KOPT-K1 (cell line): Measurements from ENCODE around the gene IAH1.
"Not testable (repeated sequence)": the region's sequence is repeated elsewhere in the genome, so short reads cannot be mapped to it uniquely, and the experiment has no call there.

Experiments
- H3K27ac ChIP-seq: fragments of 200-600 bp; sonication (generic); 2 replicates; pipeline ENCODE4 v1.5.1; 2016; ENCODE audit warnings: antibody characterized with exemption, mild to moderate bottlenecking, low read depth, low read length; ENCODE audit not compliant: poor library complexity, severe bottlenecking
- H3K36me3 ChIP-seq: fragments of 200-600 bp; sonication (generic); 2 replicates; pipeline ENCODE4 v1.5.1; 2017; ENCODE audit warnings: antibody characterized with exemption, mild to moderate bottlenecking, low read length, moderate library complexity; ENCODE audit not compliant: insufficient read depth
- H3K9me3 ChIP-seq: fragments of 200-600 bp; sonication (generic); 2 replicates; pipeline ENCODE4 v1.5.1; 2017; ENCODE audit warnings: antibody characterized with exemption, low read length, mild to moderate bottlenecking; ENCODE audit not compliant: insufficient read depth, poor library complexity, severe bottlenecking

IAH1 gene

DNA sequence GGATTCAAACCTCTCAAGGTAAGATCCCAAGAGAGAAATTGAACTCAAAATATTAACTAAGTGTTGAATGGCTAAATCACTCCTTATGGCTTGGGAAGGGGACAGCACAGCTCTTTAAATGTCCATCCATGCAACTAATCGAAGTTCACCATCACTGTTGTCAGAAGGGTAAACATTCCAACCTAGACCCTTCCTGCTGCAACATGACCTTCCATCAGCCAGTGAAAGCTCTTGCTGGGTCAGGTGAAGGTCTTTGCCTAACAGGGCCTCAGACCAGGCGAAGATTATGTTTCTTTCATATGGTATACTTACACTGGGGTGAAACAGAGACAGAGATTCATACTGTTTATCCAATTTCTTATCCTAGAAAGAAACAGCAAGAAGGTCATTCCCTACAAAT is 16.4 kb downstream of the IAH1 start:
- H3K27ac ChIP-seq: no peak overlapping the region
- H3K36me3 ChIP-seq: peaks cover 100% of the 10 kb centered on the region
- no peaks in the 10 kb centered on the region for H3K9me3 ChIP-seq

DNA sequence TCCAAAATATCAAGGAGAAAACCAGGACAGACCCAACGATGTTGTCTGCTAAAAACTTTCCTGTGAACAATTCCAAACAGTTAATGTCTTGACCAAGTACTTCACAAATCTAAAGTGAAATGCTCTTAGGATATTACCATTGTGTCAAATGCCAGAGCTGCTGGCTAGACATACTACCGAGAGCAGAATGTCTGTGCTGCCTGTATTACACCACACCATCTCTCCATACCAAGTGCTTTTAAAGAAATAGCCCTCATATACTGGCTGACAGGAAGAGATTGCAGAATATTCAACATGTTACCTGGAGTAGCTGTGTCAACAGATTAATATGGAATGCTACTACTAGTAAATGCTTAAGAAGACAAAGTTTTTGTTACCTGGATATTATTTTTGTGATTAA is 18.6 kb downstream of the IAH1 start:
- Histone ChIP-seq H3K27ac (no peak overlapping the region), H3K9me3 (no peaks in the 10 kb centered on the region), H3K36me3 (peaks cover 97% of the 10 kb centered on the region)

DNA sequence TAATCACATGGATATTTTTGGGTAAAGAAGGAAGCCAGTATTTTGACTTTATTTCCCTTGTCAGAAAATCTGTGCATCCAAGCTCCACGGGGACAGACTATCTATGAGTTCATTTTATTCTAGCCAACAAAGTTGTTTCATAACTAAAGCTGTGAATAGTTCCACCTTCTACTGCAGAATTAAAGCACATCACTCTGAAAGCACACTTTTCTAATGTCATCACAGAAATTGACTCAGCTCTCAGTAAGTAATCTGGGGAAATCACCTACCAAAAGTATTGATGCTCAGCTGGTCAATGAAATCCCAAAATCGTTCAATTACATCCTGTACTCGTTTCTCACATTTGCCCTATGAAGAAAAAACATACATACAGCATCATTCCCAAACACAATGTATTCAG is 19.1 kb downstream of the IAH1 start:
- Histone ChIP-seq H3K36me3 (peaks cover 97% of the 10 kb centered on the region), H3K27ac (no peak overlapping the region), H3K9me3 (no peaks in the 10 kb centered on the region)

DNA sequence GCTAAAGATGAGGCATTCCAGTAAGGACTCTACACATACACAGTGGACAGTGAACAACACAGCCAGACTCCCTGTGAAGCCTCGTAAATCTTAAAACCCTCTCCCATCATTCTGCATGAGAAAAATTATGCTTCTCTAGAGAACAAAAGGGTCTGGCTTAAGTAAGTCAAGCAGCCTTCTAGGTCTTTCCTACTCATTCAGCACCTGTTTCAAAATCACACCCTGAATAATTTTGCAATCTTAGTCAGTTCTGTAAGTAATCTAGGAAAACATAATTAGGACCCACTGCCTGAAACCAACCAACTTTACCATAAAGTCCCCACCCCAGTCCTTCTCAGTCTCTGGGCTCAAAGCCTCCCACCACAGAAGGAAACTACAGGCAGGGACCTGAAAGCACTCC is 19.7 kb downstream of the IAH1 start:
- peaks cover 96% of the 10 kb centered on the region for H3K36me3 ChIP-seq
- H3K9me3 ChIP-seq: no peaks in the 10 kb centered on the region
- no peak overlapping the region for H3K27ac ChIP-seq

DNA sequence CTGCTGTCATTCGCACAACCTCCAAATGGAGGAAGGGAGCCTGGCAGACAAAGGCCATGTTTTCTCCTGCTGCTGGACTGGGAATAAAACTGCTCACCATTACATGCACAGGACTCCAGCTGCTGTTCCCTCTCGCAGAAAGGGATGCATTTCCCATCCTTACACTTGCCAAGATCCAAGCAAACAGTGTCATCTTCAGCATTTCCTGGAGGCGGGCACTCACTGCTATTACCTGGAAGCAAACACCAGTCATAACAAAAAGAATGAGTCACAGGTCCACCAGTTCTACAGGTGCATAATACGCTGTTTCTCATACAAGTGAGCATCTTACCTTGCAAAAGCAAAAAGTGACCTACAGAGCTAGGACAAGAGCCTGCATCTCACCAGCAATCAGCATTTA is 22.7 kb downstream of the IAH1 start:
- Histone ChIP-seq H3K36me3 (peaks cover 95% of the 10 kb centered on the region), H3K9me3 (no peaks in the 10 kb centered on the region), H3K27ac (no peak overlapping the region)

DNA sequence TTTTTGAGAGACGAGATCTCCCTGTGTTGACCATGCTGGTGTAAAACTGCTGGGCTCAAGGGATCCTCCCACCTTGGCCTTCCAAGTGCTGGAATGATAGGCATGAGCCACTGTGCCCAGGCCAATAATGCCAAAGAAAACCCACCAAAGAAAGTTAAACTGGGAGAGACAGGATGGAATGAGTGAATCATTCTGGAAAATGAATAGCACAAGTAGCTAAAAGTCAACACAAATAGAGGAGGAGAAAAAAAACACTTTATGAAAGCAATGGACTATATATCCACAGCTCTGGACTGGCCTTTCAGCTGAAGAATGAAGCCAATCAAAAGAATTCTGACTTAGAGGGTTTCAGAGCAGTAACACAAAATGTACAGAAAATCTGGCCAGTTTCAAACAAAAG is 23.9 kb downstream of the IAH1 start:
- Histone ChIP-seq H3K9me3 (no peaks in the 10 kb centered on the region), H3K36me3 (peaks cover 95% of the 10 kb centered on the region), H3K27ac (no peak overlapping the region)

DNA sequence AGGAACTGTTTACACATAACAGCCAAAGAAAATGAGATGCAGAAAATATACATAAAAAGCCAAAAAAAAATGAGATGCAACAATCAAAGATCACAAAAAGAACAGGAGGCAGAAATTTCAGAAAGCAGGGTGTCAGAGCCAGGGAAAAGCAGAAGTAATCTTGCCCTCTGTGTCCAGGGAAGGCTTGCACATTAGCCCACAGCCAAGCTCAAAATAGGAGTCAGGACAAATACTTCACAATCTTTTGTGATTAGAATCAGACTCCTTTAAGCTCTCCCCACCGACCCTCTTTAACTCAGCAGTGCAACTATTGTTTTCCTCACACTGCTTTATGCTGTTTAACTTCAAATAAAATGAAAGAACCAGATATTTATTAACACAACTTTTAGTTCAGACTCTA is 34.6 kb downstream of the IAH1 start:
- peaks cover 74% of the 10 kb centered on the region for H3K36me3 ChIP-seq

DNA sequence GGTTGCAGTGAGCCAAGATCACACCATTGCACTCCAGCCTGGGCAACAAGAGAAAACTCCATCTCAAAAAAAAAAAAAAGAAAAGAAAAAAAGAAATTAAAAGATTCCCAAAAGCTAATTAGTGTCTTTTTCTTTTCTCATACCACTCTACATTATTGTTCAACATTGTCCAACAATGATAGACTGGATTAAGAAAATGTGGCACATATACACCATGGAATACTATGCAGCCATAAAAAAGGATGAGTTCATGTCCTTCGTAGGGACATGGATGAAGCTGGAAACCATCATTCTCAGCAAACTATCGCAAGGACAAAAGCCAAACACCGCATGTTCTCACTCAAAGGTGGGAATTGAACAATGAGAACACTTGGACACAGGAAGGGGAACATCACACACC is 39.6 kb downstream of the IAH1 start:
- H3K27ac ChIP-seq: not testable (repeated sequence)
- peaks cover 70% of the 10 kb centered on the region for H3K36me3 ChIP-seq

More for the DNA sequence above, 34.6 kb downstream of the IAH1 start:
- Histone ChIP-seq H3K9me3 (no peaks in the 10 kb centered on the region), H3K27ac (no peak overlapping the region)

DNA sequence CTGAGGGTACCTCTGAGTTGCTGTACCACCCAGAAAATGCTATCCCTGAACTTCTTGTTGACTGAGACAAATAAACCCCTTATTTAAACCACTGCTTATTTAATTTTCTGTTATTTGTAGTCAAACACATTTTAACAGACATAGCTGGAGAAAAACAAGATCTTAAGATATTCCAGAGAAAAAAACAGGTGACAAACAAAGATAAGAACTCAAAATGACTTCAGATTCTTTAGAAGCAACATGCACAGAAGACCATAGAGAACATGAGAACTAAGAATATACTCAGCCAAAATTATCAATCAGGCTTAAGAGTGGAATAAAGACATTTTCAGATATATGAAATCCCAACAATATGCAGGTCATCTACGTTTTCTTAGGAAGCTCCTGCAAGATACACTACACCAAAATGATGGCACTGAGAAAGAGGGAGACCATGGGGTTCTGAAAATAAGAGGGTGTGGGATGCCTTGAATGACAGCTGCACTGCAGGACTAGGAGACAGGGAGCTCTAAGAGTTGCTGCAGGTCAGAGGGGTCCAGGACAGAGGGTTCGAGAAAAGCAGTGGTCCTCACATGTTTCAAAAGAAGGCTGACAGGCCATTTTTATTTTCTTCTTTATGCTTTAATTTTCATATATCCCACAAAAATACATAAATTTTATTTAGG is 42.9 kb downstream of the IAH1 start:
- no peaks in the 10 kb centered on the region for H3K9me3 ChIP-seq
- no peak overlapping the region for H3K27ac ChIP-seq
- peaks cover 89% of the 10 kb centered on the region for H3K36me3 ChIP-seq

More for the DNA sequence above, 39.6 kb downstream of the IAH1 start:
- not testable (repeated sequence) for H3K9me3 ChIP-seq

DNA sequence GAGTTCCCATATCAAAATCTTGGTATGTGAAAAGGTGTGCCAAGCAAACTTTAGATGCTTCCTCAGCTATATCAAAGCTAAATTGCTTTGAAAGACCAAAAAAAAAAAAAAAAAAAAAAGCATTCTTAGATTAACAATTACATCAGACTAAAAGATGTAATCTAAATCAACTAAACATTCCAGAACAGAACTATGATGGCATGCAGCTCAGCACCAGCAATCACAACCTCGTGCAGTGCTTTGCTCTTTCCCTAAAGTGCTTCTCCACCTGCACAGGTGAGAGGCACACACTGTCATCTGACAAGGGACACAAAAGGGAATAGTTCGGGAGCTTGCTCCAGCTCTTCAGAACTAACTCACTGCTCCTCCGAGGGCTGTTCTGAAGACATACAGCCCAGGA is 43.8 kb downstream of the IAH1 start:
- H3K36me3 ChIP-seq: peaks cover 85% of the 10 kb centered on the region
- no peaks in the 10 kb centered on the region for H3K9me3 ChIP-seq
- no peak overlapping the region for H3K27ac ChIP-seq

DNA sequence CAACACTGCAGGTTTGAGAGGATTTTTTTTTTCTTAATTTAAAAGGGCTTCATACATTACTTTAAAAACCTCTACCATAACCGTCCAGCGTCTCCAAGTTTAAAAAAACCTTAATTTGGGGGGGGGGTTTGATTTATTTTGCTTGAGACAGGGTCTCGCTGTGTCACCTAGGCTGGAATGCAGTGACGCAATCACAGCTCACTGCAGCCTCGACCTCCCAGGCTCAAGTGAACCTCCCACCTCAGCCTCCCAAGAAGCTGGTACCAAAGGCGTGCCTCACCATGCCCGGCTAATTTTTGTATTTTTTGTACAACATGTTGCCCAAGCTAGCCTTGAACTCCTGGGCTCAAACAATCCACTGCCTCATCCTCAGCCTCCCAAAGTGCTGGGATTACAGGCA is 44.4 kb downstream of the IAH1 start:
- H3K27ac ChIP-seq: no peak overlapping the region
- H3K36me3 ChIP-seq: peaks cover 85% of the 10 kb centered on the region
- no peaks in the 10 kb centered on the region for H3K9me3 ChIP-seq

DNA sequence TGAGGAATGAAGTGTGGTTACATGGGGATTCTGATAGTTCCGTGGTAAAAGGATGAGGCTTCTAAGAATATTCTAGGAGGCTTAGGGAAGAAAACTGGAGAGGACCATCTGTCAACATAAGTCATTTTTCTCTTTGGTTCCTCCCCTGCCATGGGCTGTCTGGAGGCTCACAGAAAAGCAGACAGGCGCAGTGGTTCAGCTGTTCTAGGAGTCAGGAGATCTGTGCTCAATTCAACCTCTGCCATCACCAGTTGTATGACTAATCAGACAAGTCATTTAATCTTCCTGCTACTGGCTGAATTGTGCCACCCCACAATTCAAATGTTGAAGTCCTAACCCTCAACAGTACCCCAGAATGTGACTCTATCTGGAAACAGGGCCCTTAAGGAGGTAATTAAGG is 44.9 kb downstream of the IAH1 start:
- no peak overlapping the region for H3K27ac ChIP-seq
- peaks cover 87% of the 10 kb centered on the region for H3K36me3 ChIP-seq
- no peaks in the 10 kb centered on the region for H3K9me3 ChIP-seq

DNA sequence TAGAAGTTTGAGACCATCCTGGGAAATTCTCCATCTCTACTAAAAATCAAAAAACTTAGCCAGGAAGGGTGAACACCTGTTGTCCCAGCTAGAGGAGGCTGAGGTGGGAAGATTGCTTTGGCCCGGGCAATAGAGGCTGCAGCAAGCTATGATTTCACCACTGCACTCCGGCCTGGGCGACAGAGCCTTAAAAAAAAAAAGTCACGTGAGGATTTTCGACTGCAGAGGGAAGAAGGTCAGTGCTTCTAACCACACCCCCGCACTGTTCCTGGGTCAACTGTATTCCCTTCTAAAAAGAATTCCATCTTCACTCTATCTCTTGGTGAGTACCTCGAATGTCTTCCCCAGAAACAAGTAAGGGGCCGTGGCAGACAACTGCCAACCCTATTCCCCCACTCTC is 49.9 kb downstream of the IAH1 start:
- Histone ChIP-seq H3K27ac (no peak overlapping the region), H3K9me3 (no peaks in the 10 kb centered on the region), H3K36me3 (peaks cover 92% of the 10 kb centered on the region)

DNA sequence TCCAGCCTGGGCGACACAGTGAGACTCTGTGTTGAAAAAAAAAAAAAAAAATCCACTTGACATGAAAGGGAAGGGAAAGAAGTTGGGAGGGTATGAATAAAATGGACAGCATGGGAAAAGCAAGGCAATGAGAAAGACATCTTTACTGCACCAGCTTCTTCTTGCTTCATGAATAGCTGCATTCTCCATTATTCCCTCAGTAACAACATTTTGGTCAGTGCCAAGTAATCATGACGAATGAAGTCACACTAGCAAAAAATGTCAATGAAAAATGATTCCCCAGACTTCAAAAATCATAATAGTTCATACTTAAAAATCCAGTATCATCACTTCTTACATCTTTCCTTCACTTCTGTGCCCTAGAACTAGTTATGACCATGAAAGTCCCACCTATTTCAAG is 50.9 kb downstream of the IAH1 start:
- H3K9me3 ChIP-seq: no peaks in the 10 kb centered on the region
- no peak overlapping the region for H3K27ac ChIP-seq
- peaks cover 92% of the 10 kb centered on the region for H3K36me3 ChIP-seq

DNA sequence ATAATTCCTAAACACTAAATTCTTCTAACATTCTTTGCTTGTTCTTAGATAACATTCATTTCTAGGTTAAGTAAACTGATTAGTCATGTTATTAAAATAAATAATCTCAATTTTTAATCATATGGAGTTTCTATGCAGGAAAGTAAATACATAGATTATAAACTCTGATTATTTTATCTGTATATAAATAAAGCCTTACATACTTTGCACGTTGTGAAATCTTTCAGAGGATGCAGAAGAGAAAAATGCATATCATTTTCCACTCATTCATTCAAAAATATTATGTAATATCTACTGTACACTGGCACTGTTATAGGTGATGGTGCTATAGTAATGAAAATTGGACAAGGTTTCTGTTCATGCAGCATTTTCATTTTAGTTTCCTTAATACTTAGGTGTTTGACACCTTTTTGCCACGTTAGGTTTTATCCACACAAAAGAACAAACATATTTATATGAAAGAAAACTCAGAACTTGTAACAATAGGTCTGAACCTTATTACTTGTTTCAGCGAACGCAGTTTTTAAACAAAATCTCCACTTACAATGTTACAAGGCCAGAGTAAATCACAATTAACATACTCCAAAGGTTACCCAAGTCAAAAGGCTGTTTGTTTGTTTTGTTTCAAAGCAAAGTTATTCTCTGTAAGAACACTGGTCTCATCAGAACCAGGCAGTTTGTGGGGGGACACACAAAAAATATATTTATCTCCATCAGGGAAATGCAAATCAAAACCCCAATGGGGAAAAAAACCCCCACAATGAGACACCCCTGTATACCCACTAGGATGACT is 53.8 kb downstream of the IAH1 start:
- H3K27ac ChIP-seq: no peak overlapping the region
- peaks cover 83% of the 10 kb centered on the region for H3K36me3 ChIP-seq

DNA sequence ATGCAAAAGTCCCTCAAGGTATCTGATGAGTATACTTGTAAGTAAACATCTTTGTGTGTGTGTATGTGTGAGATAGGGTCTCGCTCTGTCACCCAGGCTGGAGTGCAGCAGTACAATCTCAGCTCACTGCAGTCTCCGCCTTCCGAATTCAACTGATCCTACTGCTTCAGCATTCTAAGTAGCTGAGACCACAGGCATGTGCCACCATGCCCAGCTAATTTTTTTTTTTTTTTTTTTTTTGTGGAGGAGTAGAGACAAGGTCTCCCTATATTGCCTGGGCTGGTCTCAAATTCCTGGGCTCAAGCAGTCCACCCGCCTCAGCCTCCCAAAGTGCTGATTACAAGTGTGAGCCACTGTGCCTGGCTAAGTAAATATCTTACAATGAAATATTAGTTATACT is 58.1 kb downstream of the IAH1 start:
- peaks cover 67% of the 10 kb centered on the region for H3K36me3 ChIP-seq
- no peaks in the 10 kb centered on the region for H3K9me3 ChIP-seq
- H3K27ac ChIP-seq: no peak overlapping the region

More for the DNA sequence above, 53.8 kb downstream of the IAH1 start:
- no peaks in the 10 kb centered on the region for H3K9me3 ChIP-seq
